Ecto neural progenitor cell (in vitro differentiated cells): ENCODE measurements around the gene CDC25B.

Source experiments
- DNase-seq: peaks from one replicate; pipeline ENCODE4 v3.0.0-alpha.2; 2018; ENCODE audit warnings: low spot score

Gene CDC25B

GRCh38 chr20:3764659-3765058 lies 31.5 kb upstream of the CDC25B start:
- no peak for DNase-seq

GRCh38 chr20:3765171-3765882 lies 30.8 kb upstream of the CDC25B start:
- DNase-seq, result no peak

GRCh38 chr20:3766422-3767109 lies 29.5 kb upstream of the CDC25B start:
- no peak for DNase-seq

- no peak for DNase-seq
Observed at GRCh38 chr20:3767110-3767426, 29.0 kb upstream of the CDC25B start.

- DNase-seq, result peak; percentile 99
Observed at GRCh38 chr20:3767427-3768341, 28.4 kb upstream of the CDC25B start, which contains the start of gene ADISSP. TSS of gene ADISSP (minus strand) at chr20:3767753. CDS start at chr20:3760100, 7,653 bp downstream.

- peak; percentile 90 for DNase-seq
Observed at GRCh38 chr20:3768342-3769130, 27.6 kb upstream of the CDC25B start.

- DNase-seq, result no peak
Observed at GRCh38 chr20:3771552-3772058, 24.5 kb upstream of the CDC25B start.

- DNase-seq, result no peak
Observed at GRCh38 chr20:3775457-3776108, 20.5 kb upstream of the CDC25B start.

- DNase-seq, result no peak
Observed at GRCh38 chr20:3777381-3777715, 18.8 kb upstream of the CDC25B start.

GRCh38 chr20:3777716-3778629 lies 18.1 kb upstream of the CDC25B start:
- DNase-seq, result peak; percentile 72

GRCh38 chr20:3778976-3779375 lies 17.1 kb upstream of the CDC25B start:
- DNase-seq, result peak; percentile 46

GRCh38 chr20:3781153-3781910 lies 14.8 kb upstream of the CDC25B start, which contains the start of gene SPEF1:
TSS of gene SPEF1 (minus strand) at chr20:3781448. CDS start at chr20:3781287, 161 bp downstream.
- peak; percentile 89 for DNase-seq

GRCh38 chr20:3782597-3782996 lies 13.5 kb upstream of the CDC25B start:
- no peak for DNase-seq

- DNase-seq, result peak; percentile 36
Observed at GRCh38 chr20:3783068-3783489, 13.0 kb upstream of the CDC25B start.

- DNase-seq, result peak; percentile 41
Observed at GRCh38 chr20:3783511-3784195, 12.5 kb upstream of the CDC25B start.

GRCh38 chr20:3784216-3784853 lies 11.8 kb upstream of the CDC25B start:
- peak; percentile 41 for DNase-seq

- DNase-seq, result peak; percentile 32
Observed at GRCh38 chr20:3784863-3785239, 11.3 kb upstream of the CDC25B start.
